A549 (cell line): ENCODE results near the gene CDKN2D.

Experiments used
- BHLHE40 ChIP-seq: IDR thresholded peaks from 2 replicates; pipeline ENCODE4 v1.6.1; 2012; ENCODE audit warnings: low read depth, low read length, inconsistent platforms
- CEBPB ChIP-seq, 2 experiments: fragments of >200 bp in 1 of 2; sonication (Bioruptor Twin) in 1 of 2; formaldehyde crosslinking in 1 of 2; IDR thresholded peaks; 2 replicates each; pipeline ENCODE4 v1.6.1; 2012 to 2016
- EP300 ChIP-seq, 2 experiments: fragments of >200 bp; sonication (Bioruptor Twin); formaldehyde crosslinking; IDR thresholded peaks; 2 replicates in 1 of 2; 3 replicates in 1 of 2; pipeline ENCODE4 v1.6.1; 2016 to 2017
- MAFK ChIP-seq: fragments of 450-650 bp; IDR thresholded peaks from 2 replicates; pipeline ENCODE4 v1.6.1; 2014; ENCODE audit not compliant: partially characterized antibody
- PHF8 ChIP-seq: fragments of 200-600 bp; sonication (generic); IDR thresholded peaks from 2 replicates; pipeline ENCODE4 v1.6.1; 2016; ENCODE audit warnings: low read depth, mild to moderate bottlenecking, antibody characterized with exemption, moderate library complexity, borderline replicate concordance
- POLR2A ChIP-seq: IDR thresholded peaks from 2 replicates; pipeline ENCODE4 v1.6.1; 2012; ENCODE audit warnings: mild to moderate bottlenecking, low read length
- RARB ChIP-seq: fragments of 250-450 bp; sonication (Bioruptor Pico); IDR thresholded peaks from 2 replicates; pipeline ENCODE4 v1.8.0; 2021; ENCODE audit warnings: mild to moderate bottlenecking, moderate library complexity
- RCOR1 ChIP-seq: fragments of 150-350 bp; IDR thresholded peaks from 2 replicates; pipeline ENCODE4 v1.6.1; 2014; ENCODE audit warnings: antibody characterized with exemption, low read length, low read depth
- TF ChIP-seq, protein P1 (sequence below): fragments of >200 bp; sonication (Bioruptor Twin); formaldehyde crosslinking; IDR thresholded peaks from 3 replicates; pipeline ENCODE4 v1.5.1; 2016
- TF ChIP-seq, protein P2 (sequence below): fragments of 250-450 bp; sonication (Bioruptor Pico); IDR thresholded peaks from 2 replicates; pipeline ENCODE4 v1.5.0; 2021; ENCODE audit warnings: mild to moderate bottlenecking, moderate library complexity, borderline replicate concordance

DNA sequence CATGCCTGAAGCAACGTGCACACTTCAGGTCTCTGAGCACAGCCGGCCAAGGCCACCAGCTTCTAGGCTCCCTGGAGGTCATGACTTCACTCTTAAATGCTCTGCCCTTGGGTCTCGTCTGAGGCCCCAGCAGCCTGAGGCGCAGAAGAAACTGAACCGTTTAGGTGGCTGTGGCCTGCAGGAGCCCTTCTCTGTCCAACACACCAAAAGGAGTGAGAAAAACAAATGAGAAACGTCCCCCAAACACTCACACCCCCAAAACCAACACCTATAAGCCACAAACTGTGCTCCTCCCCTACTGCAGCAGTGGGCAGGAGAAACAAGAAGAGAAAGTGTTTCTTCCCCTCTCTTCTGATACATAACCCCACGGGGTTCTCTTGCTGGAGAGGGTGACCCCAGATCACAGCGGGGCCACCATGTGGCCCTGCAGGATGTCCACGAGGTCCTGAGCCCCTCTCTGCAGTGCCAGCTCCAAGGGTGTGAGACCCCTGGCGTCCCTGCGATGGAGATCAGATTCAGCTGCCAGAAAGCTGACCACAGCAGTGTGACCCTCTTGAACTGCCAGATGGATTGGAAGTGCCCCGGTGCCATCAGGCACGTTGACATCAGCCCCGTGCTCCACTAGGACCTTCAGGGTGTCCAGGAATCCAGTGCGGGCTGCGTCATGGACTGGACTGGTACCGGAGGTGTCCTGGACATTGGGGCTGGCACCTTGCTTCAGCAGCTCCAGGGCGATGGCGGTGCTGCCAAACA lies 1.9 kb downstream of the CDKN2D start:
- TF ChIP-seq POLR2A (no peak), BHLHE40 (no peak), RCOR1 (no peak), MAFK (no peak), PHF8 (no peak), CEBPB (IDR thresholded peaks at IDR 0.05) (no peak), RARB (no peak), EP300 (IDR thresholded peaks at IDR 0.05) (no peak)
- TF ChIP-seq, protein P1, sequence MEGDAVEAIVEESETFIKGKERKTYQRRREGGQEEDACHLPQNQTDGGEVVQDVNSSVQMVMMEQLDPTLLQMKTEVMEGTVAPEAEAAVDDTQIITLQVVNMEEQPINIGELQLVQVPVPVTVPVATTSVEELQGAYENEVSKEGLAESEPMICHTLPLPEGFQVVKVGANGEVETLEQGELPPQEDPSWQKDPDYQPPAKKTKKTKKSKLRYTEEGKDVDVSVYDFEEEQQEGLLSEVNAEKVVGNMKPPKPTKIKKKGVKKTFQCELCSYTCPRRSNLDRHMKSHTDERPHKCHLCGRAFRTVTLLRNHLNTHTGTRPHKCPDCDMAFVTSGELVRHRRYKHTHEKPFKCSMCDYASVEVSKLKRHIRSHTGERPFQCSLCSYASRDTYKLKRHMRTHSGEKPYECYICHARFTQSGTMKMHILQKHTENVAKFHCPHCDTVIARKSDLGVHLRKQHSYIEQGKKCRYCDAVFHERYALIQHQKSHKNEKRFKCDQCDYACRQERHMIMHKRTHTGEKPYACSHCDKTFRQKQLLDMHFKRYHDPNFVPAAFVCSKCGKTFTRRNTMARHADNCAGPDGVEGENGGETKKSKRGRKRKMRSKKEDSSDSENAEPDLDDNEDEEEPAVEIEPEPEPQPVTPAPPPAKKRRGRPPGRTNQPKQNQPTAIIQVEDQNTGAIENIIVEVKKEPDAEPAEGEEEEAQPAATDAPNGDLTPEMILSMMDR = no peak
- TF ChIP-seq, protein P2, sequence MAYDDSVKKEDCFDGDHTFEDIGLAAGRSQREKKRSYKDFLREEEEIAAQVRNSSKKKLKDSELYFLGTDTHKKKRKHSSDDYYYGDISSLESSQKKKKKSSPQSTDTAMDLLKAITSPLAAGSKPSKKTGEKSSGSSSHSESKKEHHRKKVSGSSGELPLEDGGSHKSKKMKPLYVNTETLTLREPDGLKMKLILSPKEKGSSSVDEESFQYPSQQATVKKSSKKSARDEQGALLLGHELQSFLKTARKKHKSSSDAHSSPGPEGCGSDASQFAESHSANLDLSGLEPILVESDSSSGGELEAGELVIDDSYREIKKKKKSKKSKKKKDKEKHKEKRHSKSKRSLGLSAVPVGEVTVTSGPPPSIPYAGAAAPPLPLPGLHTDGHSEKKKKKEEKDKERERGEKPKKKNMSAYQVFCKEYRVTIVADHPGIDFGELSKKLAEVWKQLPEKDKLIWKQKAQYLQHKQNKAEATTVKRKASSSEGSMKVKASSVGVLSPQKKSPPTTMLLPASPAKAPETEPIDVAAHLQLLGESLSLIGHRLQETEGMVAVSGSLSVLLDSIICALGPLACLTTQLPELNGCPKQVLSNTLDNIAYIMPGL (CRISPR knock-in tag) = no peak
